SK-N-SH (cell line): ENCODE measurements around the gene PFDN5. TPM values are rescaled to one million over a fixed set of nuclear protein-coding genes. Genes with fewer than 3 reads are reported as not detected.

ENCODE experiments used
- CTCF ChIA-PET: fragments of 300-600, 350-600 bp; formaldehyde crosslinking; extraction: SDS; loops from one replicate; lab custom pipeline; 2021; lab: Yijun Ruan, JAX
- POLR2A ChIA-PET: fragments of 350-600 bp; sonication (Branson Sonifier 250); formaldehyde crosslinking; extraction: SDS; loops from one replicate; lab custom pipeline; 2020; ENCODE audit warnings: antibody characterized with exemption, inconsistent platforms; lab: Yijun Ruan, JAX
- DNase-seq: peaks from one replicate; pipeline ENCODE4 v3.0.0; 2012
- H2AFZ ChIP-seq: fragments of 200-600 bp; sonication (generic); 2 replicates; pipeline ENCODE4 v1.8.1; 2016; ENCODE audit warnings: antibody characterized with exemption, mild to moderate bottlenecking, low read depth
- H3F3A ChIP-seq: fragments of 200-600 bp; sonication (generic); replicated peaks from 2 replicates; pipeline ENCODE3; 2016; ENCODE audit warnings: antibody characterized with exemption, mild to moderate bottlenecking; ENCODE audit not compliant: insufficient read depth
- H3K27ac ChIP-seq, 2 experiments: fragments of 200-500 bp in 1 of 2; fragments of 200-600 bp in 1 of 2; sonication (Bioruptor generic) in 1 of 2; sonication (generic), shearing (Covaris generic) in 1 of 2; 2 replicates each; pipeline versions ENCODE4 v1.5.1 to v1.6.1; 2014 to 2016; ENCODE audit warnings: low read depth in 2 of 2, inconsistent platforms in 1 of 2, low read length in 1 of 2, mild to moderate bottlenecking in 1 of 2, mixed read lengths in 1 of 2
- H3K27me3 ChIP-seq: fragments of 200-600 bp; sonication (generic), shearing (Covaris generic); 2 replicates; pipeline ENCODE4 v1.6.1; 2016; ENCODE audit warnings: mixed run types; ENCODE audit not compliant: insufficient read depth
- H3K36me3 ChIP-seq, 2 experiments: fragments of 200-500 bp in 1 of 2; fragments of 200-600 bp in 1 of 2; sonication (Bioruptor generic) in 1 of 2; sonication (generic) in 1 of 2; replicated peaks in 1 of 2; 2 replicates each; pipeline versions ENCODE3 to v1.5.1; 2014 to 2016; ENCODE audit warnings: low read length in 1 of 2, mild to moderate bottlenecking in 1 of 2; ENCODE audit not compliant: insufficient read depth in 2 of 2, control insufficient read depth in 1 of 2
- H3K4me1 ChIP-seq, 2 experiments: fragments of 200-500 bp in 1 of 2; fragments of 200-600 bp in 1 of 2; sonication (Bioruptor generic) in 1 of 2; sonication (generic), shearing (Covaris generic) in 1 of 2; 2 replicates each; pipeline versions ENCODE4 v1.5.1 to v1.6.1; 2014 to 2016; ENCODE audit warnings: low read depth in 1 of 2, low read length in 1 of 2, mixed run types in 1 of 2; ENCODE audit not compliant: insufficient read depth in 2 of 2, control insufficient read depth in 1 of 2
- H3K4me2 ChIP-seq: fragments of 200-600 bp; sonication (generic), shearing (Covaris generic); 2 replicates; pipeline ENCODE4 v1.6.1; 2017; ENCODE audit warnings: mixed run types
- H3K4me3 ChIP-seq, 2 experiments: fragments of 200-500 bp in 1 of 2; fragments of 200-600 bp in 1 of 2; sonication (Bioruptor generic) in 1 of 2; sonication (generic), shearing (Covaris generic) in 1 of 2; 2 replicates each; pipeline versions ENCODE4 v1.5.1 to v1.8.1; 2014 to 2016; ENCODE audit warnings: low read depth in 2 of 2, inconsistent platforms in 1 of 2, low read length in 1 of 2, mild to moderate bottlenecking in 1 of 2, mixed read lengths in 1 of 2, moderate library complexity in 1 of 2
- H3K79me2 ChIP-seq: fragments of 200-600 bp; sonication (generic); 2 replicates; pipeline ENCODE4 v1.8.1; 2017; ENCODE audit warnings: mild to moderate bottlenecking; ENCODE audit not compliant: insufficient read depth
- H3K9ac ChIP-seq: fragments of 200-600 bp; sonication (generic); 2 replicates; pipeline ENCODE4 v1.6.1; 2017; ENCODE audit warnings: mixed run types
- H3K9me2 ChIP-seq: fragments of 200-600 bp; sonication (generic); 2 replicates; pipeline ENCODE4 v1.6.1; 2017; ENCODE audit warnings: mixed run types
- H3K9me3 ChIP-seq: fragments of 200-600 bp; sonication (generic); 2 replicates; pipeline ENCODE4 v1.6.1; 2017; ENCODE audit warnings: mixed run types, mild to moderate bottlenecking, moderate library complexity
- H4K20me1 ChIP-seq: fragments of 200-600 bp; sonication (generic); 2 replicates; pipeline ENCODE4 v1.6.1; 2017; ENCODE audit warnings: mild to moderate bottlenecking, mixed run types; ENCODE audit not compliant: insufficient read depth
- ELF1 ChIP-seq: IDR thresholded peaks from 2 replicates; pipeline ENCODE4 v1.4.0; 2012
- FOXJ3 ChIP-seq: sonication (generic); formaldehyde crosslinking; IDR thresholded peaks from 2 replicates; pipeline ENCODE4 v1.5.1; 2020; ENCODE audit warnings: mild to moderate bottlenecking, missing genetic modification reagents
- GABPA ChIP-seq: IDR thresholded peaks from 2 replicates; pipeline ENCODE4 v1.4.0; 2012; ENCODE audit warnings: low read depth, mild to moderate bottlenecking
- JUND ChIP-seq: IDR thresholded peaks from 2 replicates; pipeline ENCODE4 v1.4.0; 2012
- MEF2A ChIP-seq: IDR thresholded peaks from 2 replicates; pipeline ENCODE4 v1.4.0; 2012; ENCODE audit warnings: low read depth, borderline replicate concordance
- NRF1 ChIP-seq: IDR thresholded peaks from 2 replicates; pipeline ENCODE4 v1.6.1; 2012; ENCODE audit warnings: low read depth, mild to moderate bottlenecking, low read length
- RFX5 ChIP-seq: IDR thresholded peaks from 2 replicates; pipeline ENCODE4 v1.6.1; 2012; ENCODE audit warnings: mild to moderate bottlenecking, improper control_type of control experiment, low read length
- RXRA ChIP-seq: IDR thresholded peaks from 2 replicates; pipeline ENCODE4 v1.4.0; 2012; ENCODE audit warnings: low read depth, mild to moderate bottlenecking, borderline replicate concordance
- SIN3A ChIP-seq: IDR thresholded peaks from 2 replicates; pipeline ENCODE4 v1.6.1; 2012; ENCODE audit warnings: low read depth, mild to moderate bottlenecking, low read length, moderate library complexity, borderline replicate concordance
- TCF12 ChIP-seq: IDR thresholded peaks from 2 replicates; pipeline ENCODE4 v1.4.0; 2012
- YY1 ChIP-seq: IDR thresholded peaks from 2 replicates; pipeline ENCODE4 v1.4.0; 2012; ENCODE audit warnings: low read depth, mild to moderate bottlenecking
- WGBS: methylation state at CpG from one replicate; pipeline ENCODE4 v1.1.6; 2017; ENCODE audit warnings: low lambda C conversion rate; 5-methylcytosine and 5-hydroxymethylcytosine counted together
- polyA plus RNA-seq, 3 experiments: library from polyadenylated mRNA; depleted of rRNA; stranded (reverse); fragments of >200 nt; gene quantifications; 2 replicates each; pipeline ENCODE4 v1.2.3, GENCODE V29; 2012
- TF ChIP-seq, protein P1 (sequence below): IDR thresholded peaks from 2 replicates; pipeline ENCODE4 v1.4.0; 2012; ENCODE audit warnings: low read depth, borderline replicate concordance
- TF ChIP-seq, protein P2 (sequence below): IDR thresholded peaks from 2 replicates; pipeline ENCODE4; 2012
- TF ChIP-seq, protein P3 (sequence below): IDR thresholded peaks from 2 replicates; pipeline ENCODE4 v1.4.0; 2012; ENCODE audit warnings: low read depth
- TF ChIP-seq, protein P4 (sequence below): fragments of 150-350 bp; IDR thresholded peaks from 2 replicates; pipeline ENCODE4 v1.6.1; 2017; ENCODE audit warnings: antibody characterized with exemption, low read length, low read depth, borderline replicate concordance
- TF ChIP-seq, protein P5 (sequence below): fragments of 200-600 bp; sonication (generic); IDR thresholded peaks from 2 replicates; pipeline ENCODE4 v1.6.1; 2017; ENCODE audit warnings: antibody characterized with exemption, mild to moderate bottlenecking, moderate library complexity

Gene PFDN5
- polyA plus RNA-seq, 1 of the 3 experiments (the other 2 are of a cell fraction) = 1,198 TPM

DNA sequence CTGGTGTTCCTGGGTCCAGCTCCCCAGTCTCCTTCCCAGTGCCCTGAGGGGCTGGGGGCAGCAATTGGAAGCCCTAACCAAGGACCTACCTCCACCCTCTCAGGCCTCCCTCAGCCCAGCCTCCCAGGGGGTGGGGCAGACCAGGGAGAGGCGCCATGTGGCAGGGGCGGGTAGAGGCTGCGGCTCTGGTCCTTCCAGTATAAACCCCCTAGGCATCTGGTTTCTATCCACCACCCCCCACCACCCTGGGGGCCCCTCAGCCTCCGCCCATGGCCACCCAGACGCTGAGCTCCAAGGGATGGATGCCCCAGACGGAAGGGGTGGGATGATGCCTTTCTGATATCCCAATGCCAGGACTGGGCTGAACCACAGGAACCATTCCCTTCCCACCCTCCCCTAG is 43.6 kb downstream of the PFDN5 start:
- Histone ChIP-seq H3K36me3 (no peaks in the 10 kb centered on the region), H3K9me2 (no peaks in the 10 kb centered on the region), H3K4me1 (peaks cover 0 to 8% of the 10 kb centered on the region in 2 experiments; a peak in 1 of 4 replicates), H3F3A (peaks cover 6% of the 10 kb centered on the region), H3K9me3 (no peaks in the 10 kb centered on the region), H3K4me3 (no peak overlapping the region), H3K9ac (no peak overlapping the region), H3K27me3 (peaks cover 16% of the 10 kb centered on the region; the same call in 1 of the 2 replicates), H2AFZ (no peak overlapping the region), H3K27ac (no peak overlapping the region), H4K20me1 (no peaks in the 10 kb centered on the region), H3K79me2 (no peaks in the 10 kb centered on the region), H3K4me2 (no peak overlapping the region)
- TF ChIP-seq GABPA (no peak), SIN3A (no peak), NRF1 (no peak), TCF12 (no peak), FOXJ3 (CRISPR knock-in tag) (no peak), MEF2A (no peak), YY1 (no peak), JUND (no peak), ELF1 (no peak), RXRA (no peak), RFX5 (no peak)
- TF ChIP-seq, protein P1, sequence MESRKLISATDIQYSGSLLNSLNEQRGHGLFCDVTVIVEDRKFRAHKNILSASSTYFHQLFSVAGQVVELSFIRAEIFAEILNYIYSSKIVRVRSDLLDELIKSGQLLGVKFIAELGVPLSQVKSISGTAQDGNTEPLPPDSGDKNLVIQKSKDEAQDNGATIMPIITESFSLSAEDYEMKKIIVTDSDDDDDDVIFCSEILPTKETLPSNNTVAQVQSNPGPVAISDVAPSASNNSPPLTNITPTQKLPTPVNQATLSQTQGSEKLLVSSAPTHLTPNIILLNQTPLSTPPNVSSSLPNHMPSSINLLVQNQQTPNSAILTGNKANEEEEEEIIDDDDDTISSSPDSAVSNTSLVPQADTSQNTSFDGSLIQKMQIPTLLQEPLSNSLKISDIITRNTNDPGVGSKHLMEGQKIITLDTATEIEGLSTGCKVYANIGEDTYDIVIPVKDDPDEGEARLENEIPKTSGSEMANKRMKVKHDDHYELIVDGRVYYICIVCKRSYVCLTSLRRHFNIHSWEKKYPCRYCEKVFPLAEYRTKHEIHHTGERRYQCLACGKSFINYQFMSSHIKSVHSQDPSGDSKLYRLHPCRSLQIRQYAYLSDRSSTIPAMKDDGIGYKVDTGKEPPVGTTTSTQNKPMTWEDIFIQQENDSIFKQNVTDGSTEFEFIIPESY = no peak
- TF ChIP-seq, protein P2, sequence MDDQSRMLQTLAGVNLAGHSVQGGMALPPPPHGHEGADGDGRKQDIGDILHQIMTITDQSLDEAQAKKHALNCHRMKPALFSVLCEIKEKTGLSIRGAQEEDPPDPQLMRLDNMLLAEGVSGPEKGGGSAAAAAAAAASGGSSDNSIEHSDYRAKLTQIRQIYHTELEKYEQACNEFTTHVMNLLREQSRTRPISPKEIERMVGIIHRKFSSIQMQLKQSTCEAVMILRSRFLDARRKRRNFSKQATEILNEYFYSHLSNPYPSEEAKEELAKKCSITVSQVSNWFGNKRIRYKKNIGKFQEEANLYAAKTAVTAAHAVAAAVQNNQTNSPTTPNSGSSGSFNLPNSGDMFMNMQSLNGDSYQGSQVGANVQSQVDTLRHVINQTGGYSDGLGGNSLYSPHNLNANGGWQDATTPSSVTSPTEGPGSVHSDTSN = no peak
- TF ChIP-seq, protein P3, sequence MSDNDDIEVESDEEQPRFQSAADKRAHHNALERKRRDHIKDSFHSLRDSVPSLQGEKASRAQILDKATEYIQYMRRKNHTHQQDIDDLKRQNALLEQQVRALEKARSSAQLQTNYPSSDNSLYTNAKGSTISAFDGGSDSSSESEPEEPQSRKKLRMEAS = no peak
- TF ChIP-seq, protein P4, sequence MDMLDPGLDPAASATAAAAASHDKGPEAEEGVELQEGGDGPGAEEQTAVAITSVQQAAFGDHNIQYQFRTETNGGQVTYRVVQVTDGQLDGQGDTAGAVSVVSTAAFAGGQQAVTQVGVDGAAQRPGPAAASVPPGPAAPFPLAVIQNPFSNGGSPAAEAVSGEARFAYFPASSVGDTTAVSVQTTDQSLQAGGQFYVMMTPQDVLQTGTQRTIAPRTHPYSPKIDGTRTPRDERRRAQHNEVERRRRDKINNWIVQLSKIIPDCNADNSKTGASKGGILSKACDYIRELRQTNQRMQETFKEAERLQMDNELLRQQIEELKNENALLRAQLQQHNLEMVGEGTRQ = no peak
- TF ChIP-seq, protein P5, sequence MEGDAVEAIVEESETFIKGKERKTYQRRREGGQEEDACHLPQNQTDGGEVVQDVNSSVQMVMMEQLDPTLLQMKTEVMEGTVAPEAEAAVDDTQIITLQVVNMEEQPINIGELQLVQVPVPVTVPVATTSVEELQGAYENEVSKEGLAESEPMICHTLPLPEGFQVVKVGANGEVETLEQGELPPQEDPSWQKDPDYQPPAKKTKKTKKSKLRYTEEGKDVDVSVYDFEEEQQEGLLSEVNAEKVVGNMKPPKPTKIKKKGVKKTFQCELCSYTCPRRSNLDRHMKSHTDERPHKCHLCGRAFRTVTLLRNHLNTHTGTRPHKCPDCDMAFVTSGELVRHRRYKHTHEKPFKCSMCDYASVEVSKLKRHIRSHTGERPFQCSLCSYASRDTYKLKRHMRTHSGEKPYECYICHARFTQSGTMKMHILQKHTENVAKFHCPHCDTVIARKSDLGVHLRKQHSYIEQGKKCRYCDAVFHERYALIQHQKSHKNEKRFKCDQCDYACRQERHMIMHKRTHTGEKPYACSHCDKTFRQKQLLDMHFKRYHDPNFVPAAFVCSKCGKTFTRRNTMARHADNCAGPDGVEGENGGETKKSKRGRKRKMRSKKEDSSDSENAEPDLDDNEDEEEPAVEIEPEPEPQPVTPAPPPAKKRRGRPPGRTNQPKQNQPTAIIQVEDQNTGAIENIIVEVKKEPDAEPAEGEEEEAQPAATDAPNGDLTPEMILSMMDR = no peak
- ChIA-PET CTCF (interaction anchor here (0.7 to 2.5 kb wide), 7 partner anchors 12 to 101 kb away, joined by 3 to 8 read pairs (median 3); partner anchors contain the start of gene AAAS), POLR2A (interaction anchor here (0.6 to 1.3 kb wide), 3 partner anchors 13 to 18 kb away, joined by 3 to 5 read pairs (median 4); partner anchors contain the start of gene AAAS)
- DNase-seq = peak; percentile 72
- 17% methylated on average over 3 of the region's 6 CpGs for WGBS
